HCT116 (cell line): Measurements from ENCODE around the gene PLXNC1. TPM values are rescaled to one million over a fixed set of nuclear protein-coding genes. Genes with fewer than 3 reads are reported as not detected.

Experiments
- ATAC-seq: fragments of 200-7000 bp; cut with Tn5 transposase; 2 replicates; pipeline ENCODE4 v1.9.1; 2020; ENCODE audit warnings: mild to moderate bottlenecking, moderate library complexity
- BruUV-seq: library from RNA; stranded (reverse); fragments of 400-500 nt; replicated peaks from 2 replicates; lab custom pipeline; 2021; lab: Mats Ljungman, UMichigan
- CTCF ChIA-PET: fragments of 300-600 bp; sonication (Branson Sonifier 250); formaldehyde crosslinking; loops from one replicate; lab custom pipeline; 2021; ENCODE audit warnings: antibody characterized with exemption; lab: Charles Lee
- POLR2A ChIA-PET: fragments of 300-600, 350-600 bp; sonication (Branson Sonifier 250); formaldehyde crosslinking; loops from one replicate; lab custom pipeline; 2021; ENCODE audit warnings: antibody characterized with exemption; lab: Charles Lee
- RAD21 ChIA-PET, 2 experiments: fragments of 300-600 bp; sonication (Branson Sonifier 250); formaldehyde crosslinking; loops; one replicate each; lab custom pipeline; 2023; ENCODE audit warnings: low total read pairs in 2 of 2; ENCODE audit not compliant: uncharacterized antibody in 2 of 2, unreplicated experiment in 2 of 2, low non-redundant PET in 1 of 2; lab: Charles Lee
- DNase-seq: peaks from one replicate; pipeline ENCODE4 v3.0.0-alpha.2; 2010; ENCODE audit warnings: low read depth, low spot score
- H2AFZ ChIP-seq: fragments of 200-600 bp; shearing (Covaris generic), sonication (generic); 2 replicates; pipeline ENCODE4 v1.6.1; 2017; ENCODE audit warnings: low read depth, mixed run types, mixed read lengths, antibody characterized with exemption, low read length; ENCODE audit not compliant: poor library complexity, severe bottlenecking
- H3K27ac ChIP-seq: 2 replicates; pipeline ENCODE4 v1.5.1; 2012; ENCODE audit warnings: low read depth, low read length
- H3K27me3 ChIP-seq: fragments of 200-600 bp; sonication (generic); 2 replicates; pipeline ENCODE4 v1.6.1; 2016; ENCODE audit warnings: mixed run types, low read length, mixed read lengths; ENCODE audit not compliant: insufficient read depth
- H3K36me3 ChIP-seq, 2 experiments: fragments of 200-500 bp in 1 of 2; fragments of 200-600 bp in 1 of 2; sonication (Bioruptor generic) in 1 of 2; sonication (generic) in 1 of 2; 2 replicates each; pipeline versions ENCODE4 v1.5.1 to v1.6.1; 2014 to 2016; ENCODE audit warnings: low read length in 2 of 2, inconsistent platforms in 1 of 2, mixed read lengths in 1 of 2, mixed run types in 1 of 2; ENCODE audit not compliant: insufficient read depth in 2 of 2, control insufficient read depth in 1 of 2
- H3K4me1 ChIP-seq, 2 experiments: fragments of 200-600 bp in 1 of 2; sonication (generic) in 1 of 2; 2 replicates each; pipeline versions ENCODE4 v1.5.1 to v1.6.1; 2012 to 2017; ENCODE audit warnings: low read length in 2 of 2, inconsistent platforms in 1 of 2, mild to moderate bottlenecking in 1 of 2, mixed read lengths in 1 of 2, mixed run types in 1 of 2, moderate library complexity in 1 of 2; ENCODE audit not compliant: insufficient read depth in 2 of 2, control insufficient read depth in 1 of 2
- H3K4me2 ChIP-seq: fragments of 200-600 bp; sonication (generic); 2 replicates; pipeline ENCODE4 v1.6.1; 2017; ENCODE audit warnings: mixed run types, low read length, mixed read lengths
- H3K4me3 ChIP-seq, 2 experiments: fragments of 200-600 bp in 1 of 2; sonication (generic) in 1 of 2; replicated peaks in 1 of 2; 2 replicates each; pipeline ENCODE4 v1.5.1; 2011 to 2016; ENCODE audit warnings: low read length in 2 of 2, control low read depth in 1 of 2, low read depth in 1 of 2, mild to moderate bottlenecking in 1 of 2, mixed read lengths in 1 of 2, mixed run types in 1 of 2
- H3K79me2 ChIP-seq: fragments of 200-600 bp; sonication (generic); 2 replicates; pipeline ENCODE4 v1.6.1; 2017; ENCODE audit warnings: mild to moderate bottlenecking, mixed run types, low read length, moderate library complexity, mixed read lengths; ENCODE audit not compliant: insufficient read depth
- H3K9ac ChIP-seq: fragments of 200-600 bp; sonication (generic); 2 replicates; pipeline ENCODE4 v1.6.1; 2016; ENCODE audit warnings: low read length, mixed read lengths
- H3K9me2 ChIP-seq: fragments of 200-600 bp; sonication (generic), shearing (Covaris generic); 2 replicates; pipeline ENCODE4 v1.6.1; 2017; ENCODE audit warnings: mixed run types, mild to moderate bottlenecking, moderate library complexity; ENCODE audit not compliant: insufficient read depth
- H3K9me3 ChIP-seq, 2 experiments: fragments of 200-500 bp in 1 of 2; fragments of 200-600 bp in 1 of 2; sonication (Bioruptor generic) in 1 of 2; sonication (generic) in 1 of 2; 2 replicates each; pipeline ENCODE4 v1.6.1; 2014 to 2017; ENCODE audit warnings: low read length in 2 of 2, mixed read lengths in 2 of 2, inconsistent platforms in 1 of 2, low read depth in 1 of 2, mild to moderate bottlenecking in 1 of 2, mixed run types in 1 of 2, moderate library complexity in 1 of 2; ENCODE audit not compliant: control insufficient read depth in 1 of 2, insufficient read depth in 1 of 2
- H4K20me1 ChIP-seq: fragments of 200-600 bp; sonication (generic), shearing (Covaris generic); 2 replicates; pipeline ENCODE4 v1.6.1; 2017; ENCODE audit warnings: mixed run types, mild to moderate bottlenecking, moderate library complexity; ENCODE audit not compliant: insufficient read depth
- CBX3 ChIP-seq: IDR thresholded peaks from 2 replicates; pipeline ENCODE4 v1.6.1; 2012; ENCODE audit warnings: low read depth
- JUND ChIP-seq: IDR thresholded peaks from 2 replicates; pipeline ENCODE4 v1.6.1; 2012
- SIN3A ChIP-seq: IDR thresholded peaks from 2 replicates; pipeline ENCODE4 v1.6.1; 2012; ENCODE audit warnings: low read depth
- SP1 ChIP-seq: IDR thresholded peaks from 2 replicates; pipeline ENCODE4 v1.6.1; 2012; ENCODE audit warnings: low read depth
- SRF ChIP-seq: IDR thresholded peaks from 2 replicates; pipeline ENCODE4 v1.6.1; 2012; ENCODE audit warnings: low read depth
- intact Hi-C: fragments of 100-400 bp; cut with micrococcal nuclease; formaldehyde crosslinking; loops from 2 replicates; pipeline ENCODE4 v1.10.0; 2022
- total RNA-seq: library from RNA; stranded (reverse); gene quantifications from one replicate; pipeline ENCODE4 v1.2.1, GENCODE V29; 2021; ENCODE audit not compliant: unreplicated experiment
- TF ChIP-seq, protein P1 (sequence below): IDR thresholded peaks from 2 replicates; pipeline ENCODE4 v1.6.1; 2012; ENCODE audit warnings: low read depth

The PLXNC1 gene
- total RNA-seq, 1 experiment from 2014 or later, result 0.25 TPM

DNA sequence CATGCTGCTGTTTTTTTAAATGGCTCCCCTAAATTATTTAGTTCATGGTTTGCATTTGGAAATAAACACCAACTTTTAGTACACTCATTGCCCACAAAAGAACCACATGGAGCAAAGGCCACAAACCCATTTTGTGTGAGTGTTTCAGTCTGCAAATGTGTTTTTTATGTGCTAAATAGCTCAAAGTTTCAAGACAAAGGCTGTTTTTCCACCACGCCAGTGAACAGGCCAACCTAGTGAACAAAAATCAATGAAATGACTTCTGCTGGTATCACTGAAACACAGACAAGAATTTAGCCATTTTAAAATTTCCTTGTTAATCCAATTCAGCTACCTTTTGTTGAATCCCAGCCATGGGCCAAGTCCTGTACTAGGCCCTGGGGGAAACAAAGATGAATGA lies 52.3 kb downstream of the PLXNC1 start:
- ChIA-PET CTCF (no interaction called here), RAD21 (no interaction called here), POLR2A (no interaction called here)
- Histone ChIP-seq H3K36me3 (no peaks in the 10 kb centered on the region), H3K4me1 (no peaks in the 10 kb centered on the region), H3K9me2 (no peaks in the 10 kb centered on the region), H3K9ac (no peak overlapping the region), H3K79me2 (no peaks in the 10 kb centered on the region), H4K20me1 (no peaks in the 10 kb centered on the region), H2AFZ (no peak overlapping the region), H3K4me3 (no peak overlapping the region), H3K4me2 (no peak overlapping the region), H3K27me3 (no peaks in the 10 kb centered on the region), H3K27ac (no peak overlapping the region), H3K9me3 (no peaks in the 10 kb centered on the region)
- intact Hi-C loops, result no loop called here
- ATAC-seq (no peak), DNase-seq (no peak)
- no TSS peak for BruUV-seq
- TF ChIP-seq SRF, result no peak
- no peak for TF ChIP-seq JUND
- TF ChIP-seq SP1, result no peak
- TF ChIP-seq, protein P1, sequence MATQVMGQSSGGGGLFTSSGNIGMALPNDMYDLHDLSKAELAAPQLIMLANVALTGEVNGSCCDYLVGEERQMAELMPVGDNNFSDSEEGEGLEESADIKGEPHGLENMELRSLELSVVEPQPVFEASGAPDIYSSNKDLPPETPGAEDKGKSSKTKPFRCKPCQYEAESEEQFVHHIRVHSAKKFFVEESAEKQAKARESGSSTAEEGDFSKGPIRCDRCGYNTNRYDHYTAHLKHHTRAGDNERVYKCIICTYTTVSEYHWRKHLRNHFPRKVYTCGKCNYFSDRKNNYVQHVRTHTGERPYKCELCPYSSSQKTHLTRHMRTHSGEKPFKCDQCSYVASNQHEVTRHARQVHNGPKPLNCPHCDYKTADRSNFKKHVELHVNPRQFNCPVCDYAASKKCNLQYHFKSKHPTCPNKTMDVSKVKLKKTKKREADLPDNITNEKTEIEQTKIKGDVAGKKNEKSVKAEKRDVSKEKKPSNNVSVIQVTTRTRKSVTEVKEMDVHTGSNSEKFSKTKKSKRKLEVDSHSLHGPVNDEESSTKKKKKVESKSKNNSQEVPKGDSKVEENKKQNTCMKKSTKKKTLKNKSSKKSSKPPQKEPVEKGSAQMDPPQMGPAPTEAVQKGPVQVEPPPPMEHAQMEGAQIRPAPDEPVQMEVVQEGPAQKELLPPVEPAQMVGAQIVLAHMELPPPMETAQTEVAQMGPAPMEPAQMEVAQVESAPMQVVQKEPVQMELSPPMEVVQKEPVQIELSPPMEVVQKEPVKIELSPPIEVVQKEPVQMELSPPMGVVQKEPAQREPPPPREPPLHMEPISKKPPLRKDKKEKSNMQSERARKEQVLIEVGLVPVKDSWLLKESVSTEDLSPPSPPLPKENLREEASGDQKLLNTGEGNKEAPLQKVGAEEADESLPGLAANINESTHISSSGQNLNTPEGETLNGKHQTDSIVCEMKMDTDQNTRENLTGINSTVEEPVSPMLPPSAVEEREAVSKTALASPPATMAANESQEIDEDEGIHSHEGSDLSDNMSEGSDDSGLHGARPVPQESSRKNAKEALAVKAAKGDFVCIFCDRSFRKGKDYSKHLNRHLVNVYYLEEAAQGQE, result no peak
- no peak for TF ChIP-seq CBX3
- no peak for TF ChIP-seq SIN3A
